HG02943 (cell line): ENCODE measurements around the gene FUS.
"Not testable (repeated sequence)": the region's sequence is repeated elsewhere in the genome, so short reads cannot be mapped to it uniquely, and the experiment has no call there.

Experiments
- ATAC-seq: cut with Tn5 transposase; IDR thresholded peaks from one replicate; pipeline ENCODE4 v1.9.1; 2021; ENCODE audit warnings: mild to moderate bottlenecking, low read depth, moderate library complexity; ENCODE audit not compliant: unreplicated experiment

FUS gene

DNA sequence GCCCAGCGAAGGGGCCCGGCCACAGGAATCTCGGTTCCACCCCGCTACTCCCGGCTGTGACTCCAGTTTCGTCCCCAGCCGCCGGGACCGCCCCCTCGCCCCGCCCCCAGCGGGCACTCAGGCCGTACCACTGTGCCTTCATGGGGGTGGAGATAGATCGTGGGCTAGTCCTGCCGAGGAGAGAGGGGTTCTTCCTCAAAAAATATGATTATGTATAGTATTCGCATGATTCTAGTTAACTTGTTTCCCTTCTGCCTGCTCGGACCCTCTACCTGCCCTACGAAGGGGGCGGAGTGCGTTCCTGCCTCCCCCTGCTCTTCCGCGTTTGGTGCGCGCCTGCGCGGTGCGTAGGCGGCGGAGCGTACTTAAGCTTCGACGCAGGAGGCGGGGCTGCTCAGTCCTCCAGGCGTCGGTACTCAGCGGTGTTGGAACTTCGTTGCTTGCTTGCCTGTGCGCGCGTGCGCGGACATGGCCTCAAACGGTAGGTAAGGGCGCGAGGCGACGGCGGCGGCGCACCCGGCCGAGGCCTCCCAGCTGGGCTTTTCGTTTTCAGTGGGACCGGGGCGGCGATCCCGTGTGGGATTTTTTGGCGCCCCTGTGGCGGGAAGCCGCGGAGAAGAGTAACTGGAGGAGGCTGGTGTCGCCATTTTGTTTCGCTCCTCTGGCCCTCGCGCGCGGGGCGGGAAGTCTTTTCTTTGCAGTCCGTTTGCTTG, at the start of gene FUS:
FUS (plus strand) TSS at position 393 of the 713 bp plus-strand sequence; CDS start at position 469, 76 bp downstream.
- ATAC-seq = peak; percentile 53

DNA sequence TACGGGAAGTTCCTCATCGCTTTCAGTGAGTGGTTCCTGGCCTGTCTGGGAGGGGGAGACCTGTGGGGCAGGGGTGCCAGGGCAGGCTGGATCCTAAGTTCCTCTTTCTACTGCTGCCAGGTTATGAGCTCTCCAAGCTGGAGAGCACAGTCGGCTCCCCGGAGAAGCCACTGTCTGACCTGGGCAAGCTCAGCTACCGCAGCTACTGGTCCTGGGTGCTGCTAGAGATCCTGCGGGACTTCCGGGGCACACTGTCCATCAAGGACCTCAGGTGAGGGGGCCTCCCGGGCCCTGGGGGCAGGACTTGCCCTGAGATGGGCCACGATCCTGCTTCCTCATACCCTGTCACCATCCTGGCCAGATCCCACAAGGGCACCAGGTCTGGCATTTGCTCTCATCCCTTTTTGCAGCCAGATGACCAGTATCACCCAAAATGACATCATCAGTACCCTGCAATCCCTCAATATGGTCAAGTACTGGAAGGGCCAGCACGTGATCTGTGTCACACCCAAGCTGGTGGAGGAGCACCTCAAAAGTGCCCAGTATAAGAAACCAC, 49.5 kb upstream of the FUS start:
- no peak for ATAC-seq

DNA sequence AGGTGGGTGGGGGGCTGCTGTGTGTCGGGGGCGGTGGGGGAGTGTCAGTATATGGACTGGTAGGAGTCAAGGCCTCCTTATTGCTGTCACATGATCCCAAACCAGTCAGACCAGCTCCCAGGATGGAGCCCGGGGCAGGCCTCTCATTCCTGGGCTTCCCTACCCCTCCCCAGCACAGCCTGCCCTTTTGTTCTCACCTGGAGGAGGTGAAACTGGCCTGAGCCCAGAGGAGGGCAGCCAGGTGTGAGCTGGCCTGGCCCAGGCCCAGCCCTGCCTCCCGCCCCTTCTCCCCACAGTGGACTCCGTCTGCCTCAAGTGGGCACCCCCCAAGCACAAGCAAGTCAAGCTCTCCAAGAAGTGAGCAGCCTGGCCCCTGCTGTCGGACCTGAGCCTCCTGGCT, 49.0 kb upstream of the FUS start:
- ATAC-seq = no peak

DNA sequence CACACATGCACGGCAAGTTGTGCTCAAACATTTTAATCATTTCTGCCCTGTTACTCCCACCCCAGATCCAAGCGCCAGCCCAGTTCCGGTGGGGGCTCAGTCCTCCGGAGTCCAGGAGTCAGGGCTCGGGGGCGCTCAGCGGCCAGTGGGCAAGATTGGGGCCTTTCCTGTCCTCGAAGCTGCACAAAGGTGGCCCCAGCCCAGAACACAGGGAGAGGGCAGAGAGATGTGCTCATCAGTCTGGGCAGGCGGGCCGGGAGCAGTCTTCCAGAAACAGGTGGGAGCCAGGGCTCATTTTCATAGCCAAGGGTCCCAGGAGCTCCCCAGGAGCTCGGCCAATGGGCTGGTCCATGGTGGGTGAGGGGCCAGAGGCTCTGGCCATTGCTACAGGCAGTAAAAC, 48.5 kb upstream of the FUS start:
- ATAC-seq = no peak

DNA sequence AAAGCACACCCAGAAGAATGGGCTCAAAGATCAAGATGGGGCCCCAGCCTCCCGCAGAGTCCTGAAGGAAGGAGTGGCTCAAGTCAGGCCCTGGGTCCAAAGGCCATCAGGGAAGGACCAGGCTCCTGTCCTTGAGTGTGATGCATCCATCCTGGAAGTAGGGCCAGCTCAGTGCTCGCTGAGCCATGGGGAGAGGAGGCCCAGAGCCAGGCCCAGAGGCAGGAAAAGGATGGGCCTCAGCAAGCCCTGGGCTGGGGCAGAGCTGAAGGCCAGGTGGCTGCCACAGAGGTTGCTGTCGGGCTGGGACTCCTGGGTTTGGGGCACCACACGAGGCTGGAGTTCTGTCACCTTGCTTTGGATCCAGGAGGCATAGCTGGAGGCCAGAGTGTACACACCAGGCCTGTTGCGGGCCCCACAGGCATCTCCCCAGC, 48.1 kb upstream of the FUS start:
- ATAC-seq = no peak

DNA sequence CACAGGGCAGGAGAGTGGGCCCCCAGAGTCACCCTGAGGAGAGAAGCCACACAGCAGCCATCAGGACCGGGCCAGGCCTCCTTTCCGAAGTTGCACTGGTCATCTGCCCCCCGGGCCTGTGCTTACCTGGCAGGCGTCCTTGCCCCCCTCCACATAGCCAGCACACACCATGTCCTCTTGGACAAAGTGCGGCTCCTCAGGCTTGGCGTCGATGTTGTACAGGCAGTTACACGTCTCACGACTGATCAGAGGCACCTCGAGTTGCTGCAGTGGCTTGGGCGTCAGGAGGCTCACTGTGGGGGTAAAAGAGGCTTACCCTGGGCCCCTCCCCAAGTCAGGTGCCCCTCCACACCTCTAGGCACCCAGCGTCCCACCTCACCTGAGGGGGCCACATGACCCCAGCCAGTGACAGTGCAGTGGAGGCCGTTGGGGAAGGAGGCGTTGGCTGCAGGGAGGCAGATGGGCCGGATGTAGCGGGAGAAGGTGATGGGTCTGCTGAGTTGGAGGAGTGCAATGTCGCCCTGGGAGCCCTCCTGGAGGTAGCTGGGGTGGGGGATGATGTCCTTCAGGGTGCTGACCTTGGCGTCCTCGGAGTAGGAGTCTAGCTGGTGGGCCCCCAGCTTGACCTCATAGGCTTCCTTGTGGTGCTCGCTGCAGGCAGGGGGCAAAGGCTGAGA, 47.5 kb upstream of the FUS start:
- ATAC-seq = no peak

DNA sequence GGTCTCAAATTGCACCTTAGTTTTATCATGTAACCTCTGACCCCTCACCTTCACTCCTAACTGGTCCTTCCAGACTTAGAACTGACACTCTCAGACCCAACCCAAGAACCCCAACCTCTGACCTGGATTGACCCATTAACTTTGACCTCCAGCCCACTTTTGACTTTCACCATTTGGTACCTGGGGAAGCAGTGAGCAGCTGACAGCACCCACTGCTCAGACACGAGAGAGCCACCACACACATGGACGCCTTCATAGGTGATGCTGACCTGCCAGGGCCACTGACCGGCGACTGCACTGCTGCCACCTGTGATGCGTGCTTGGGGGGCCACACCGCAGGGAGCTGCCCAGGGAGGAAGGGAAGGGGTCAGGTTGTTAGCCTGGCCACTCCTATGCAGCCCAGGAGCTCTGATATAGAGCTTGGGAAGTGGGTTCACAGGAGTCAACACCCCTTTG, 46.9 kb upstream of the FUS start:
- ATAC-seq = no peak

DNA sequence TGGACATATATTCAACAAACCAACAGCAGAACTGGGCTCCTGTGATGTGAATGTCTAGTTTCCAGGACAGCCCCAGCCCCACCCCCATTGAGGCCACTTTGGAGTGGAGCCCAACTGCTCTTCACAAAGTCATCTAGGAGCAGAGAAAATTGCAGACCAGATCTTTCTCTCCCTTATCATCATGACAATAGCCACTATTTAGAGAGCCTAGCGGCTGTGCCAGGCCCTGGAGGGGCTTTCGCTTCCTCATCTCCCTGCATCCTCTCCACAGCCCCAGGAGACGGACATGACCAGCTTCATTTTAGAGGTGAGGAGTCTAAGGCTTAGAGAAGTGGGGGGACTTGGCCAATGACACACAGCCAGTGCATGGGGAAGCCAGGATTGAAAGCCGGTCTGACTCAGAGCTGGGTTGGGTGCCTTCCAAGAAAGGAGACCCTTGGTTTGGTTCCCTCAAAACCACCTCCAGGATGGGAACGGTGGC, 45.8 kb upstream of the FUS start:
- no peak for ATAC-seq

DNA sequence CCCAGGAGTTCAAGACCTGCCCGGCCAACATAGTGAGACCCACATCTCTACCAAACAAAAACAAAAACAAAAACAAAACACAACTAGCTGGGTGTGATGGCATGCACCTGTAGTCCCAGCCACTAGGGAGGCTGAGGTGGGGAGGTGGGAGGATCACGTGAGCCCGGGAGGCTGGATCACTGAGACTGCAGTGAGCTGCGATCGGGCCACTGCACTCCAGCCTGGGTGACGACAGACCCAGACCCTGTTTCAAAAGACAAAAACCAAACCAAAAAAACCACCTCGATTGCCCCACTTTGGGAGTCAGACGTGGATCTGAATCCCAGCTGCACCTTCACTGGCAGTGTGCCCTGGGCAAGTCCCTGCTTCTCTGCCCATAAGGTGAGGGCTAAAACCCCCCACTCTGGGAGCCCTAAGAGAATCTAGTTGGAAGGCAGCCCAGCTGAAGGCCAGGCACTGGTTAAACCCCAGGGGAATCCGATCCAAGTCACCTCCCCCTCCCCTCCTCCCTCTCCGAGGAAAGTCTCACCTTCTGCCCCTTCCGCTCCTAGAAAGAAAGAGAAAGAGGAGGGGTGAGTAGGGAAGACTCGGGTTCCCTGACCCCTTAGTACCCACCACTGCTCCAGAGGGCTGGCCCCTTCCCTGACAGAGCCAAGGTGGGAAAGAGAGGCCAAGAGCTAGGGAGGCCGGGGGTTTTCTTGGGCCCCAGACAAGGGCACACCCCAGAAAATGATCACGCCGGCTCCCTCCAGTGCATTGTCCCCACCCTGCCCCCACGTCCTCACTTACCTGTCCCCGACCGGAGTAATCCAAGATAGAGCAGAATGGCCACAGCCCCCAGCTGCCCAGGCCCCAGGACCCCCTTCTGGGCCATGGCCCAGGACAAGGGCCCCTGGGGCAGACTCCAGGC, 45.1 kb upstream of the FUS start:
- ATAC-seq = no peak

DNA sequence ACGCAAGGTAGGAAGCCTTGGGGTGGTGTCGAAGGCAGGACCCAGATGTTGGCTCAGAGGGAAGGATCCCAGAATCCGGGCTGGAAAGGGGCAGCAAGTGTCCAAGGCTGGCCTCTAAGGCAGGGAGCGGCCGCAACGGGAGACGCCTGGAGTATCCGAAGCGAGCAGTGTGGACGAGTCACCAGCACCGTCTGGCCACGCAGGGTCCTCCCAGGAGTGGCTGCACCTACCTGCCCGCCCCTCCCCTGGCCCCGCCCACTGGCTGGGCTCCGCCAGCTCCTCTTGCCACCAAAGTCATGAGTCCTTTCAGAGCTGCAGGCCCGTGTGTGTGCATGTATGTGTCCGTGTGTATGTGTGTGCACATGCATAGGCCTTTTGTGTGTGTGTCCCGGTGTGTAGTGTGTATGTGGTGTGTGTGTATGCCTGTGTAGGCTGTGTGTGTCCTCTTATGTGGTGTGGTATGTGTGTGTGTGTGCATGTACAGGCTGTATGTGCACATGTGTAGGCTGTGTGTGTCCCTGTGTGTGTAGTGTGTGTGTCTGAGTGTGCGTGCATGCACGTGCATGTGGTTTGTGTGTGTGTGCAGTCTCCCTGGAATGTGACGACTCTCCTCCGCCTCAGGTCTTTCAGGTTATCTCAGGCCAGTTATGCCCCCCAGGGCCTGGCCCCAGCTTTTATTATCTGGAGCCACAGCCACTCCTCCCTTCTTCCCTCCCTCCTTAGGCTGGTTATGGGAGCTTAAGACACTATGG, 44.2 kb upstream of the FUS start, which contains the start of gene PRSS8:
PRSS8 (minus strand) TSS at position 193 of the 752 bp plus-strand sequence. CDS start 229 bp downstream, outside the sequence.
- no peak for ATAC-seq

DNA sequence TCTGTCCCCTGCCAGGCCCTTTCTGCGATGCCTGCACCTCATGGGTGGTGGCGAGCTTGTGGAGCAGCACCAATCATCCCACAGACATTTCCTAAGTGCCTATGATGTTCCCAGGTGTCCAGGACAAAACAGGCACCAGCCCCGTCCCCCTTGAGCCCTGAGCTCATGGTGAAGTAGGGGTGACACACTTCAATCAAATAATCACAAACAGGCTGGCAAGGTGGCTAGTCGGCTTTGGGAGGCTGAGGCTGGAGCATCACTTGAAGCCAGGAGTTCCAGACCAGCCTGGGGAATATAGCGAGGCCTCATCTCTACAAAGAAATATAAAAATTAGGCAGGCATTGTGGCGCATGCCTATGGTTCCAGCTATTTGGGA, 43.7 kb upstream of the FUS start:
- no peak for ATAC-seq

DNA sequence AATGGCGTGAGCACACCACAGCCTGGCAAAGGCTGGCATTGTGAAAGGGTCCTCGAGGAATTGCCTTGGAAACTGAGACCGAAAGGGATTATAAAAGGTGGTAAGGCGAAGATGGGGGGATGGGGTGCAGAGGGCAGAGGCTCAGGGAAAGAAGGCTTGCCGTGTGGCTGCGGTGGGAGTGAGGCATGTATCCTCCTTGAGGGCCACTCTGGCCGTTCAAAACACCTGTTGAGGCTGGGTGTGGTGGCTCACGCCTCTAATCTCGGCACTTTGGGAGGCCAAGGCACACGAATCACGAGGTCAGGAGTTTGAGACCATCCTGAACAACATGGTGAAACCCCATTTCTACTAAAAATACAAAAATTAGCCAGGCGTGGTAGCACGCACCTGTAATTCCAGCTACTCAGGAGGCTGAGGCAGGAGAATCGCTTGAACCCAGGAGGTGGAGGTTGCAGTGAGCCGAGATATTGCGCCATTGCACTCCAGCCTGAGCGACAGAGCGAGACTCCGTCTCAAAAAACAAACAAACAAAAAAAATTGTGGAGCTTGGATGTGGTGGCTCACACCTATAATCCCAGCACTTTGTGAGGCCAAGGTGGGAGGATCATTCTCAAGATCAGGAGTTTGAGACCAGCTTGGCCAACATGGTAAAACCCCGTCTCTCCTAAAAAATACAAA, 43.0 kb upstream of the FUS start:
- not testable (repeated sequence) for ATAC-seq

DNA sequence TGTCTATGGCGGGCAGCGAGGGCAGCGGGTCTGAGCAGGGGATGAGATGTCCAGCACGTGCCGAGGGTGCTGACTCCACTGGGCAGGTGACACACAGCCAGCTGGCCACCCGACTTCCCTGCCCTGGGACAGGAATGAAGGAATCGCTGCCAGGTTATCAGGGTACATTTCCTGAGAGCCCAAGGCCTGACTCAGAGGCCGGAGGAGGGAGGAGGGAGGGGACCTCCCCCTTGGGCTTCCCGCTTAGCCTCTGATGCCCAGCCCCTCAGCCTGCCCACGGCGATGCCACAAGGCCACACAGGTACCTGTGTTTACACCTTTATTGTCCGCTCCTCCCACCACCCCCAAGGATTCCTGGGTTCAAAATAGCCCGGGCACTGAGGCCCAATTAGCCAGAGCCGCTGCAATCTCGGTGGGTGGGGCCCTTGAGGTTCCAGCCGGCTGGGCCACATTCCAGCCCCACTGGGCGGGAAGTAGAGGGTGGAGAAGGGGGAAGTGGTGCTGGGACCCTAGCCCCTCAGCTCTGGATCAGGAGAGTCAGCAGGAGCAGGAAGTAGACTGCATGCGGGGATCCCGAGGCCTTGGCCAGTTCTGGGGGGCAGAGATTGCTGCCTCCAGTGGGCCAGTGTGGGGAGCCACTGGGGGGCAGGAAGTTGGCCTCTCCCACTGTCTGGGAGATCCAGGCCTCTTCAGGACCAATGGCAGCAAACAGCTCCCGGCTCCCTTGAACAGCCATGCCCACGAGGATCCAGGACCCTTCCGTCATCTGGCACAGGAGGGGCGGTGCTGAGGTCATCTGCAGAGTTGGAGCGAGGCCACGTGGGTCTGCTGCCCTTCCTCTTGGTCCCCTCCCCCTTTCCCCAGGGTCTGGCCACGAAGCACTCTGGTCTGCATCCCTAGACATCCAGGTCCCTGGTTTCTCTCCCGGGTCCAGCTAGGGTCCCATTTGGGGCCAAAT, 41.0 kb upstream of the FUS start:
- no peak for ATAC-seq

DNA sequence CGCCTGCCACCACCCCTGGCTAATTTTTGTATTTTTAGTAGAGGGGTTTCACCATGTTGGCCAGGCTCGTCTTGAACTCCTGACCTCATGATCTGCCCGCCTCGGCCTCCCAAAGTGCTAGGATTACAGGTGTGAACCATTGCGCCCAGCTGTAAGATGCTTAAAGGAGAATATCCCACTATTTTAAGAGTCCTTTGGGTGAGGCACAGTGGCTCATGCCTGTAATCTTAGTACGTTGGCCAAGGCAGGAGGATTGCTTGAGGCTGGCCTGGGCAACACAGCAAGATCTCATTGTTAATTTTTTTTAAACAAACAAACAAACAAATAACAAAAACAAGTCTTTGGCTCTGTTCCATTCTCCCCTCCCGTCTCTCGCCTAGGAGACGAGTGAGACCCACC, 38.9 kb upstream of the FUS start:
- not testable (repeated sequence) for ATAC-seq

DNA sequence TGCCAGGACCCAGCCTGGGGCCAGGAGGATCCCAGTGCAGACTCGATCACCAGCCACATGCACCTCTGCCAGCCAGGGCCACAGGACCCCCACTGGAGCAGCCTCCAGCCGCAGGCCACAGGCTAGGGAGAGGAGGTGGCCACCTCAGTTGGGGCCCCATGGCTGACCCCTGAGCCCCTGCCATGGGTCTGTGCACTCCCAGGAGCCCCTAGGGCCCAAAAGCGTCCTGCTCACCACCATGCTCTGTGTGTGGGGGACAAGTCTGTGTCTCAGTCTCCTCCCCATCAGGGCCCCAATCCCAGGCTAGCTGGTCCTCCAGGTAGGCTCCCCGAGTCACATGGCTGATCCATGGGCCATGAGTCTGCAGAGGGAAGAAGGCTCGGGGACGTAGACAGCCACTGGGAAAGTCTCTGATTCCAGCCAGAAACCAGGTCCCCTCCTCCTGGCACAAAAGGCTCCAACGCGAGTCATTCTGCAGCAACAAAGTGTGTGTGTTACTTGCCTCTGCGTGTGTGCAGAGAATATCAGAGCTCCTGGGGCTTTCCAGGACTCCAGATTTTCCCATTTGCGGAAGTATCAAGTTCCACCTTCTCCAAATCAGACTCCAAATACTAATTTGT, 38.3 kb upstream of the FUS start:
- ATAC-seq = no peak

DNA sequence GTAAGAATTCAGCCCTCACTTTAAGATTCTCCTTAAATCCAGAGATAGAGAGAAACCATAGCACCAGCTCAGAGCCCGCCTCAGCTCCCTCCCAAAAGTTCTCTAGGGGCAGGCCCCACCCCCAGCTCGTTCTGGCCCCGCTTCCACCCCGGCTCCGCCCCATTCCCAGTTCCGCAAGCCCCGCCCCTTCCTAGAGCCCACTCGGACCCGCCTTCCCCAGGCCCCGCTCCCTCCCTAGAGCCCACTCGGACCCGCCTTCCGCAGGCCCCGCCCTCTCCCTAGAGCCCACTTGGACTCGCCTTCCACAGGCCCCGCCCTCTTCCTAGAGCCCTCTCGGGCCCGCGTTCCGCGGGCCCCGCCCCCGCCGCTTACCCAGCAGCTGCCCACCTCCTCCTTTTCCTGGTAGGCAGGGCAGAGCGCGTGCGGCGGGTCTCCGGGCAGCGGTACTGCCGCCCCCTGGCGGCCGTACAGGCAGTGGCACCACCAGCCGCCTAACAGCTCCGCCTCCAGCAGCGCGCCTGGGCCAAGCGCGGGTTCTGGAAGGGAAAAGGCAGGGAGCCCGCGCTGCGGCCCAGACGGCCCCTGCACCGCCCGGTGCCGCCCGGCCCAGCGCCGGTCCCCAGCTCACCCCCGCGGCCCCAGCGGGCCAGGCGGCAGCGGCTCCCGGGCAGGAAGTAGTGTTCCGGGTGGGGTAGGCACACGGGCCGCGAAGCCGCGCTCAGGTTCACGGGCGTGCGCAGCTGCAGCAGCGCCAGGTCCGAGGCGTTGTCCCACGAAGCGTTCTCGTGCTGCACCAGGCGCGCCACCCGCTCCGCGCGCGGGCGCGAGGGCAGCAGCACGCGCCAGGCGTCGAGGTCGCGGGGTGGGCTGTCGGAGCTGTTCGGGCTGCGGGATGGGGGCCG, 37.6 kb upstream of the FUS start:
- peak; percentile 86 for ATAC-seq
